Heart left ventricle (tissue), 13 donors: ENCODE data around the gene SMIM11.

Experiments used
- CTCF ChIP-seq, 12 donors: fragments of 200-600 bp; sonication (generic) in 4 of 12; IDR thresholded peaks; one replicate each; pipeline versions ENCODE4 v1.5.0 to v1.8.0; 2018 to 2022; ENCODE audit warnings: antibody characterized with exemption in 12 of 12, mild to moderate bottlenecking in 5 of 12
- POLR2A ChIP-seq, 2 donors: fragments of 450-650 bp; IDR thresholded peaks; one replicate each; pipeline ENCODE4 v1.6.1; 2017; ENCODE audit warnings: antibody characterized with exemption in 2 of 2, mild to moderate bottlenecking in 2 of 2, moderate library complexity in 2 of 2
- donor health status: ischemic (EF 13 %, LVEDD 7.1; RV severe dilation, severe dysfunction).
- donor health status: DM: no; HTN: yes; CAD: no.
- donor health status: DM: no; HTN: no; CAD: no.
- donor health status: ischemic (EF 25% LVEDD 6.9; RV normal size, moderate dysfunction).
- donor health status: ischemic (EF 25% LVEDD 5.7; RV mildly dilated, moderate dysfunction).
- donor health status: ischemic (EF 35%, LVEDD 5.7; RV mildly dilated, moderate dysfunction).
- donor health status: nonischemic (EF 11% LVEDD 7.7; RV severe dilation, severe dysfunction).
- donor health status: DM: yes; HTN: yes; CAD: no.
- donor health status: PGD.
- donor health status: ischemic (EF 29% LVEDD 5.4; RV normal size, mild dysfunction).
- donor health status: nonischemic (EF 23%, LVEDD 6.1; RV moderate dilation, normal function).

- TF ChIP-seq POLR2A (IDR thresholded peaks at IDR 0.05): no peak
- TF ChIP-seq CTCF (IDR thresholded peaks at IDR 0.05): no peak
Measured at GRCh38 chr21:34336245-34336644, 39.1 kb upstream of the SMIM11 start.
